ENCODE results near the gene ZSWIM8.

DNA sequence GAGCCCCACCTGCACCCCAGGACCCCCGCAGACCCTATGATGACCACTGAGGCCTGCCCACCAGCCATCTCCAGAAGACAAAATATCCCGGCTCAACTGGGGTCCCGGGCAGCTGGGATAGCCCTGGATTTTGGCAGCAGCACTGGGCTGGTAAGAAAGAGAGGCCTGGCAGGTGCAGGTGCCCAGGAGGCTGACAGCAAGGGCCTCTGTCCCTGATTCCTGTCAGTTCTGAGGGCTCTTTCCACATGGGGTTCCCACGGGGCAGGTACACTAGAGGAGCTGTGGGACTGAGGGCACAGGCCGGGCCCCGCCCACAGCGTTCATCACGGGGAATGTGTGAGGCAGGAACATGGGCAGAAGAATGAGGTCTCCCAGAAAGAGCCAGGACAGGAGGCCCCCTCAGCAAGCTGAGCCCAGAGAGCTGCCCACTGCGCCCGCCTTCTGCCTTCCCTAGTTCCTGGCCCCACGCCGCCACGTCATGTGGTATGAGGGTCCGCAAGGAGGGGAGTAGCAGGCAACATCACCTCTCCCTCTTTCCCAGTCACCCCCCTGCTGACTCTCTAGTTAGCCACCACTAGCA is 38.8 kb downstream of the ZSWIM8 start:
- TF ChIP-seq, protein P1, sequence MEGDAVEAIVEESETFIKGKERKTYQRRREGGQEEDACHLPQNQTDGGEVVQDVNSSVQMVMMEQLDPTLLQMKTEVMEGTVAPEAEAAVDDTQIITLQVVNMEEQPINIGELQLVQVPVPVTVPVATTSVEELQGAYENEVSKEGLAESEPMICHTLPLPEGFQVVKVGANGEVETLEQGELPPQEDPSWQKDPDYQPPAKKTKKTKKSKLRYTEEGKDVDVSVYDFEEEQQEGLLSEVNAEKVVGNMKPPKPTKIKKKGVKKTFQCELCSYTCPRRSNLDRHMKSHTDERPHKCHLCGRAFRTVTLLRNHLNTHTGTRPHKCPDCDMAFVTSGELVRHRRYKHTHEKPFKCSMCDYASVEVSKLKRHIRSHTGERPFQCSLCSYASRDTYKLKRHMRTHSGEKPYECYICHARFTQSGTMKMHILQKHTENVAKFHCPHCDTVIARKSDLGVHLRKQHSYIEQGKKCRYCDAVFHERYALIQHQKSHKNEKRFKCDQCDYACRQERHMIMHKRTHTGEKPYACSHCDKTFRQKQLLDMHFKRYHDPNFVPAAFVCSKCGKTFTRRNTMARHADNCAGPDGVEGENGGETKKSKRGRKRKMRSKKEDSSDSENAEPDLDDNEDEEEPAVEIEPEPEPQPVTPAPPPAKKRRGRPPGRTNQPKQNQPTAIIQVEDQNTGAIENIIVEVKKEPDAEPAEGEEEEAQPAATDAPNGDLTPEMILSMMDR (IDR thresholded peaks at IDR 0.05): no peak
- no peak for TF ChIP-seq EZH2 (IDR thresholded peaks at IDR 0.05; ENCODE audit: borderline replicate concordance, insufficient read depth, low read depth, low read length, poor library complexity, severe bottlenecking)

Measured in B cell (primary cell).